Right lobe of liver (tissue), 4 donors: ENCODE measurements around the gene ZNF416.

Experiments
- POLR2A ChIP-seq: fragments of 450-650 bp; IDR thresholded peaks from one replicate; pipeline ENCODE4 v1.6.1; 2017; ENCODE audit warnings: antibody characterized with exemption, mild to moderate bottlenecking
- TF ChIP-seq, protein P1 (sequence below), 4 donors: fragments of 200-600 bp in 3 of 4; fragments of 450-650 bp in 1 of 4; IDR thresholded peaks; one replicate each; pipeline versions ENCODE4 v1.5.1 to v1.8.0; 2016 to 2022; ENCODE audit warnings: antibody characterized with exemption in 4 of 4, mild to moderate bottlenecking in 2 of 4
- donor health status: DM: no; HTN: no; CAD: no.
- donor health status: DM: no; HTN: no; CAD: no.
- donor health status: DM: no; HTN: yes; CAD: no.

DNA sequence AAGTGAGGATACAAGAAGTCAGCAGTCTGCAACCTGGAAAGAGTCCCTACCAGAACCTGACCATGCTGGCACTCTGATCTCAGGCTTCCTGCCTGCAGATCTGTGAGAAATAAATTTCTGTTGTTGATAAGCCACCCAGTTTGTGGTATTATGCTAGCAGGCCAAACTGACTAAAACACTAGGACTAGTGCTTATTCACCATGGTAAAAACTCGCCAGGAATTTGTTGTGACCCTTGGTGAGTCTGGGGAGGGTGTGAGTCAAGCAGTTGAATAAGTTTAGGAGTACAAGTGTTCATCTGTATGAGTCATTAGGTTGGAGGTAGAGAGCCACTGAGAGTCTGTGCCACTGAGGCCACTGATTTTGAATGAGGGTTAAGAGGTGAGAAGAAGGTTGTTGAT, 8.8 kb upstream of the ZNF416 start:
- TF ChIP-seq, protein P1, sequence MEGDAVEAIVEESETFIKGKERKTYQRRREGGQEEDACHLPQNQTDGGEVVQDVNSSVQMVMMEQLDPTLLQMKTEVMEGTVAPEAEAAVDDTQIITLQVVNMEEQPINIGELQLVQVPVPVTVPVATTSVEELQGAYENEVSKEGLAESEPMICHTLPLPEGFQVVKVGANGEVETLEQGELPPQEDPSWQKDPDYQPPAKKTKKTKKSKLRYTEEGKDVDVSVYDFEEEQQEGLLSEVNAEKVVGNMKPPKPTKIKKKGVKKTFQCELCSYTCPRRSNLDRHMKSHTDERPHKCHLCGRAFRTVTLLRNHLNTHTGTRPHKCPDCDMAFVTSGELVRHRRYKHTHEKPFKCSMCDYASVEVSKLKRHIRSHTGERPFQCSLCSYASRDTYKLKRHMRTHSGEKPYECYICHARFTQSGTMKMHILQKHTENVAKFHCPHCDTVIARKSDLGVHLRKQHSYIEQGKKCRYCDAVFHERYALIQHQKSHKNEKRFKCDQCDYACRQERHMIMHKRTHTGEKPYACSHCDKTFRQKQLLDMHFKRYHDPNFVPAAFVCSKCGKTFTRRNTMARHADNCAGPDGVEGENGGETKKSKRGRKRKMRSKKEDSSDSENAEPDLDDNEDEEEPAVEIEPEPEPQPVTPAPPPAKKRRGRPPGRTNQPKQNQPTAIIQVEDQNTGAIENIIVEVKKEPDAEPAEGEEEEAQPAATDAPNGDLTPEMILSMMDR (IDR thresholded peaks at IDR 0.05), result no peak
- no peak for TF ChIP-seq POLR2A
